ENCODE data around the gene CROCC2.

CROCC2 gene

DNA sequence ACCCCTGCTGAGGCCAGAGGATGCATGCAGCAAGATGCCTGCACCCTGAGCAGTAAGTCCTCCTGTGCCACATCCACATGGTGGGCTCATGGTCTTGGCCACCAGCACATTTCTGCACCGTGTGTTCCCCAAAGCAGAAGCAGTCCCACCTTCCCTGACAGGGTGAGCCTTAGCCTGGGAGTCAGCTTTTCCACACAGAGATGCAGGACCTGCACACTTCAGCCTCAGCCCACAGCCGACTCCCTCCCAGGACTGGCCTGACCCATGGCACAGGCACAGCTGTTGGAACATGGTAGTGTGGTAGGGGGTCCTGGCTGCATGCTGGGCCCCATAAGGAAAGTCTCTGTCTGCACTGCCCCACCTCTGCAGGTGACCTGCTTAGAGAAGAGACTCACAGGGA, 97.2 kb downstream of the CROCC2 start:
- peak; percentile 6 for DNase-seq

DNA sequence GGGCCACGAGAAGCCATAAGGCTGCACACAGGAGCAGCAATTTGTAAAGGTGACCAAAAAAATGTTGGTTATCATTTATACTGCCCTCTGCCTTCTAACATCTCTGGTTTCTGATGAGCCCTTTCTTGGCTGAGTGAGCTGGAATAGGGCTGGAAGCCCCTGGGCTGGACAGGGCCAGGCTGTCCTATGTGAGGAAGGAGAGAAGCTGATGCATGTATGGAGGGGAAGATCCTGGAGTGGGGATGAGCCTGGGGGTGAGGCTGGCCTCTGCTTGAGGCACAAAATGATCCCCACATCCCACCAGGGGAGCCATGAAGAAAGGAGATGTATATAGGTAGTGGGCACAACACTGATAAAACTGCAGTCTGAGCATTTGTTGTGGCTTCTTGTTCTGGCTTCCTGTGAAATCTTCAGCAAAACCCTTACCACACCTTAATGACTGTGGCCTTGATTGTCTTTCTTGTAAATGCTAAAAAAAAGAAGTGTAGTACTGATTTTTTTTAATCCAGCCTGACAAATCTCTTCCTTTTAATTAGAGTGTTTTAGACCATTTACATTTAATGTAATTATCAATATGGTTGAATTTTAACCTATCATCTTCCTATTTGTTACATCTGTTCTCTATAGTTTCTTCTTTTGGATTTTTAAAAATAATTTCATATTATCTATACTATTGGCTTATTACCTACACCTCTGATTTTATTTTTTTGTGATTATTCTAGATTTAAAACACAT, 97.9 kb downstream of the CROCC2 start:
- DNase-seq, result no peak

DNA sequence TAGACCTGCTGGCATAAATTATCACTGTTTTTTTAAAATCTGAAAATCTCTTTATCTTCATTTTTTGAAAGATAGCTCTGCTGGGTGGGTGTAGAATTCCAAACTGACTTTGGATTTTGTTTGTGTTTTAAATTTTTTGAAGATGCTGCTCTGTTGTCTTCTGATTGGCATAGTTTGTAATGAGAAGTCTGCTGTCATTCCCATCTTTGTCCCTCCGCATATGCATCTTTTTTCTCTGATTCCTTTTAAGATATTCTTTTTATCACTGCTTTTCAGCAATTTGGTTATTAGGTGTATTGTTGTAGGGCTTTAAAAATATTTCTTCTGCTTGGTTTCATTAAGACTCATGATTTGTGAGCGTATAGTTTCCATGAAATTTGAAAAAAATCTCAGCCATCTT, 99.4 kb downstream of the CROCC2 start:
- DNase-seq, result no peak

DNA sequence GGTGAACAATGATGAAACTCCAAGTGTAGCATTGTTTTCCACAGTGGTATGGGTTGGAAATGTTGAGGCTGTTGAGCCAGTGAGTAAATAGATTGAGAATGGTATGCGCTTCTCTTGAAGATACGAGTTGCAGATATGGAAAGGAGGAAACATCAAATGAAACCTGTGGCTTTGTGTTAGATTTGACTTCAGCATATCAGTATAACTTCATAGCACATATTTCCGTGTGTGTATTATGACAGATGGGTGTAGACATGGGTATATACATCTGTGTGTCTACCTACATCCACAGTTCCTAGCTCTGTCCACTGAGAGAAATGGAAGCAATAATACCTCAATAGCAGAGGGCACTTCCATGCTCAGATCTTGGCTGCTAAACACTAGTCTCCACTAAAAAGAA, 100.3 kb downstream of the CROCC2 start:
- no peak for DNase-seq

DNA sequence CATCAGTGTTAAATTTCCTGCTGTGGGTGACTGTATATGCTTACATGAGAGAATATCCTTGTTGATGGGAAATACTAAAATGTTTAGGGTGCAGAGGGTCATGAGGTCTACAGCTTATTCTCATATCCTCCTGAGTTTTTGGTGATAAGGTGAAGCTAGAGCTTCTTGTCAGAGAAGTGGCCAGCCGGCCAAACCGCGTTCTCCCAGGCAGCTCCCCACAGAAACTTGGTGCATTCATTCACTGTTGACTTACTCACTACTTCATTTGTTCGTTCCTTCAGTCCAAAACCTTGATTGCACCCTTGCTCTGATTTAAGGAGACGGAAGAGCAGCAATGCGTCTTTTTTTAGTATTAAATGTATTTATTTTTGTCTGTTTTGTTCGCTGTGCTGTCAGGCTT, 101.0 kb downstream of the CROCC2 start:
- no peak for DNase-seq

DNA sequence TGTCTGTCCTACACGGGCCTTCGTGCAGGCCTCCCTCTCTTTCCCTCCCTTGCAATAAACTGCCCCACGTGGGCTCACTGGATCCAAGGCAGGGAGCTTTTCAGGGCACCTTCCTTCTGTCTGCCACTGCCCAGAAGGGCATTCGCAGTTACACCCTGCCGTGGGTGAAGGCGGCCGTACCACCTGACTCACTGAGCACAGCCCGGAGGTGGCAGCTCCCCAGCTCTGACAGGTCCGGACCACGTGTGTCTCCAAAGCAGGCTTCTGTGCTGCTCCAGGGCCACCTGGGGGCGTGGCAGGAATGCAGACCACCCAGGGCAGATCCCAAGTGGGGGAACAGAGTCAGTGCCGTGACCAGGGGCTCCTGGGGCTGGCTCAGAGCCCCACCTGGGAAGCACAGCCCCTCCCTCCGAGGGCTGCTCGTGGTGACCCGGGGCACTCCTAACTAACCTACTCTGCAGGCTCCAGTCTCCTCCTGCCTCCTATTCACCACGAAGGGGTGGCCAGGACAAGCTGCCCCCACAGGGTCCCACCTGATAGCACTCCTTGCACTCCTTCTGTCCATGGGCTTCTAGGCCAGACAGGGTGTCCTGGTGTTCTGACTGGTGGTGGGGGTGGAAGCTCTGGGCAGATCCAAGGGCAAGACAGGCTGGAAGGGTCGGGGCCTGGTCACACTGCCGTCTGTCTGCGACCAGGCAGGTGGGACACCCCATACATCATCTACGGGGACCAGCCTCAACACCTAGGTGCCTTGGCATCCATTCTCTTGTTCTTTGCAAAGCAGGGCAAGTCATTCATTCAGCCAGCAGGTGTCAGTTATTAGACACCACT, 102.0 kb downstream of the CROCC2 start:
- peak; percentile 7 for DNase-seq

DNA sequence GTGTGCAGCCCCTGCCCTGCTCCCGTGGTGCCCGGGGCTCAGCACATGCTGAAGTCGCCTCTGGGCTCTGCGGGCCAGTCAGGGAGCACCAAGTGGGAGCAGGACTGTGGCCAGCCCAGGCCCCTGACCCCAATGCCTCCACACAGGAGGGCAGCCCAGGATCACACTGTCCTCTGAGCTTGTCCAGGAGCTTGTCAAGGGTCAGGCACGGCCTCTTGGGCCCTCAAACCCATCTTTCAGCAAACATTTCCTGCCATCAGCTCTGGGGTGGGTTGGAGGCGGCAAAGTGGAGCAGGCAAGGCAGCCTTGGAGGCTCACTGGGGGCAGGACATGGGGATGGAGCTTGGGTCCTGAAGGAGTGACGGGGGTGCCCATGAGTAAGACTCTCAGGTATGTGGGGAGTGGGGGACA, 102.6 kb downstream of the CROCC2 start:
- peak; percentile 8 for DNase-seq

DNA sequence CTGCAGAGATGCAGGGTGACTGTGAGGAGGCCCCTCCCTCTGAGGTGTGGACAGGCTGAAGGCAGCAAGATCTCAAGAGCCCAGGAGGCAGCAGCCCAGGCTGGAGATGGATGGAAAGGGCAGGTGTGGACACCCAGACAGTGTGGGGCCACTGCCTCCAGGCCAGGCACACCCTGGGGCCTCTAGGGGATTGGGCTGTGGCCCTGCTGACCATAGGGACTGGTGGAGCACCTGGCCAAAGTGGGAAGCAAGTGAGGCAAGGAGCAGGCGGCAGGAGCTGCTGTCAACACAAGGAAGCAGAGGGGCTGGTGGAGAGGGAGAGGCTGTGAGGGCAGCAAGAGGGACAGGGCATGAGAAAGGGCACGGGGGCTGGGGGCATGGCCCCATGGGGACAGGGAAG, 103.1 kb downstream of the CROCC2 start:
- DNase-seq, result no peak

DNA sequence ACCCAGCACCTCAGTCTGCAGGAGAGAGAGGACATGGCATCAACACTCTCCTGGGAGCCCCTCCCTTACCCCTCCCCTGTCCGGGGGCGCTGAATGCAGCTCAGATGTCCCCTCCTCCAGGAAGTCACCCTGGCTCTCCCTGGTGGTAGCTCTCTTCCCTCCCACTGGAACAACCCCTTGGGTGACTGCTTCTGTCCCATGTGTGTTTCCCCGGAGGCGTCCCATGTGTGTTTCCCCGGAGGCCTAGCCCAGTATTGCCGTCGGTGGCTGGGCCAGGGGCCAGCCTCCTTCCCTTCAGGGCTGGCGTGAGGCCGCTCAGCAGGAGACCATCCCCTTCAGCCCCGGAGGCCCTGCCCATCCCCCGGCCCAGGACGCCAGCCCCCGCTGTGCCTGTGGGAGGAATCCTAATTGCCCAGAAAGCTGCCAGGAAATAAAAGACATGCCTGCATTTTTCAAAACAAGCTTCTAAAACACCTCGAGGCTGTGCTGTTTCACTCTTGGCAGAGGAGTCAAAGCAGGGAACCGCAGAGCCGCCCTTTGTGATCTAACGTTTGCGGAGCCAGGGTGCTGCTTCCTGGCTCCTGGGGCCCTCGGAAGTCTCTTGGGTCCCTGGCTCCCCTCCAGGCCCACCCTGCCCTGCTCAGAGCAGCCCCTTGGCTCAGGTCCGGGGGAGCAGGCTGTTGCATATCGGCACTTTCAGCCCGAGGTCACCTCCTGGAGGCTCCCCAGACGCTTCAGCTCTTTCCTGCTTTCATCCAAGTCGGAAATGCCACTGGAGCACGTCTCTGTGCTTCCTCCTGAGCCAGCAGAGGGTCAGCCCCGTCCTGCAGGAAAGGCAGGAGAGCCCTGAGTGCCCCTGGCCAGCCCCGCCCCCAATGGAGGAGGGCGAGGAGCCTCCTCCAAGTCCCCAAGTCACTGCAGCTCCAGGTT, 103.7 kb downstream of the CROCC2 start:
- peak; percentile 41 for DNase-seq

DNA sequence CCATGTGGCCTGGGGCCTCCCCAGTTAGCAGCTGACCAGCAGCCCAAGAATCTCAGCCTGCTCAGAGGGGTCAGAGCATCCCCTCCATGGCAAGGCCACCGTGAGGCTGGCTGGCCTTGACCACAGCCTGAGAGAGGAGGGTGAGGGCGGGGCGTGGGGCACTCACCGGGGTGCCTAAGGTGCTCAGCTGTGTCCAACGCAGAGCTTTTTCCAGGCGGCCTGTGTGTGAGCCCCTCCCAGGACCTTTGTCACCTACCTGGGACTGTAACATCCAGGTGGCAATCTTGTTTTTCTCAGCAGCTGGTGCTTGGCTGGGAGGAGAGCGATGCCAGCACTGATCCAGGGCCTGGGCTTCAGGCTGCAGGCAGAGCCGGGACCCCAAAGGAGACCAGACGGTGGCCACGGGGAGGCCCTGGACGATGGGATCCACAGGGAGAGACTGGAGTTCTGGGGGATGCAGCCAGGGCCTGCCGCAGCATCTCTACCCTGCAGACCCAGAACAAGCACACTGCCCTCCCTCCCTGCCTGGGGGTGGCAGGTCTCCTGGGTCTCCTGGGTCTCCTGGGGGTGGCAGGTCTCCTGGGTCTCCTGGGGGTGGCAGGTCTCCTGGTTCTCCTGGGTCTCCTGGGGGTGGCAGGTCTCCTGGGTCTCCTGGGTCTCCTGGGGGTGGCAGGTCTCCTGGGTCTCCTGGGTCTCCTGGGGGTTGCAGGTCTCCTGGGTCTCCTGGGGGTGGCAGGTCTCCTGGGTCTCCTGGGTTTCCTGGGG, 104.6 kb downstream of the CROCC2 start:
- DNase-seq, result peak; percentile 8

DNA sequence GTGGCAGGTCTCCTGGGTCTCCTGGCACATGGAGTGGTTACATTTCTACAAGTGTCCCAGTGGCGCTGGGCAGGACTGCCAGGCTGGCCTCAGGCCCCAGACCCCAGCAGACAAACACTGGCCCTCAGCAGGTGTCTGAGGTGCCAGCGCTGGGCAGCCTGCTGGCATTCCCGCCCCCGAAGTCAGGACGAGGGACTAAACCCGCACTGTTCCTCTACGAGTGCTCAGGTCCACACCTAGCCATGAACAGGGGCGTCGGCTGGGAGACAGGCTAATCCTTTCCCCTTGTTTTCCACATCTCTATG, 105.1 kb downstream of the CROCC2 start:
- DNase-seq, result no peak

DNA sequence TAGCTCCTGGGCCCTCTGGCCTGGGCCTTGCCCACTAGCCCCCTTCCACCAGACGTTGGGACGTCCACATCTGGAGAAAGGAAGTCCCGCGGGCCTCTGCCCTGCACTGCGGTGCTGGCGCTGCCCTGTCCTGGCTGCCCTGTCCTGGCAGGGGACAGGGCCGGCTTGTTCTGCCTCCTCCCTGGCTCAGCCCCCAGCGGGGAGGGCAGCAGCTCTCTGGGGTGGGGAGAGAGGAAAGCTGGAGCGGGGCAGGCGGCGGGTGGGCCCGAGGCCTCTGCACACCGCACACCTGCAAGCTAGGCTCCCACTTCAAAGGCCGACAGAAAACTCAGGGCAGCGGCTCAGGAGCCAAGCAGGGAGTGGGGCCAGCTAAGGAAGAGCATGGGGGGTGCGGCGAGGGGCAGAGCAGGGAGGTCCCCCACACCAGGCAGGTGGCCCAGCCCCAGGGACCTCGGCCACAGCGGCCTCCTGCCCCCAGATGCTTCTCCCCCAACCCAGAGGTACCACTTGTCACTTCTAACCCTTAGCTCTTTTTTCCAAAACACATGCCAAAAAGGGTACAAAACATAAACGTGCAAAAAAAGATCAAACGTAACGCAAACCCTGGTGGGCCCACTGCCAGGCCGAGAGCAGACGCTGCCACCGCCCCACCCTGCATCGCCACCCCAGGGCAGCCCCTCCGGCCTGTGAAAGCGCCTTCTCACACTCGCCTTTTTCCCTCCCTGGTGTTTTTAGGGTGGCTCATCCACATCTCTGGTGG, 105.8 kb downstream of the CROCC2 start:
- peak; percentile 12 for DNase-seq

DNA sequence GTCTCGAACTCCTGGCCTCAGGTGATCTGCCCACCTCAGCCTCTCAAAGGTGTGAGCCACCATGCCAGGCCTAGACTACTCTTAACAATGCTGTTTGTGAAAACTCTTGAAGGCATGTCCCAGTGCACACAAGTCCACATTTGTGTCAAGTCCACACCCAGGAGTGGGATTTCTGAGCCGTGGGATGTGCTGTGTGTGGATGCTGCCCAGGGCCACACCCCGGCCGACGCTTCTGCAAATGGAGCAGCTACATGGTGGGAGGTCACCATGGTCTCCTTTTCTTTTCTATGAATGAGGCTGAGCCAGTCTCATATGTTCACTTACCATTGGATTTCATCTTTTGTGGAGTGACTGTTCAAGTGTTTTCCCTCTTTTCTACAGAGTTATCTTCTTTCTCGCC, 108.1 kb downstream of the CROCC2 start:
- no peak for DNase-seq

DNA sequence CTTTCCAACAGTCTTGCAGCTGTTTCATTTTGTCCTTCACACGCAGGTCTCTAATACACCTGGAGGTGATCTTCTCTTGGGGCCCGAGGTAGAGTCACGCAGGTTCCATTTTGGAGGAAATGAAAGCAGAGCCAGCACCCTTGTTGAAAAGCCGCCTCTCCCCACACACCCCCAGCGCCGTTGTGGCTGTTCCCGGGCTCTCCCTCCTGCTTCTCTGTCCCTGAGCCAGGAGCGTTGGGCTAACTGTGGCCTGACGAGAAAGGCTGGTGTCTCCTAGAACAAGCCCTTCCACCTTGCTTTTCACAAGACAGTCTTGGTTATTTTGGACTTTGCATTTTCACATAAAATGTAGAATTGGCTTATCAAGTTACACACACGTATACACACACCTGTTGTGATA, 108.6 kb downstream of the CROCC2 start:
- DNase-seq, result no peak

DNA sequence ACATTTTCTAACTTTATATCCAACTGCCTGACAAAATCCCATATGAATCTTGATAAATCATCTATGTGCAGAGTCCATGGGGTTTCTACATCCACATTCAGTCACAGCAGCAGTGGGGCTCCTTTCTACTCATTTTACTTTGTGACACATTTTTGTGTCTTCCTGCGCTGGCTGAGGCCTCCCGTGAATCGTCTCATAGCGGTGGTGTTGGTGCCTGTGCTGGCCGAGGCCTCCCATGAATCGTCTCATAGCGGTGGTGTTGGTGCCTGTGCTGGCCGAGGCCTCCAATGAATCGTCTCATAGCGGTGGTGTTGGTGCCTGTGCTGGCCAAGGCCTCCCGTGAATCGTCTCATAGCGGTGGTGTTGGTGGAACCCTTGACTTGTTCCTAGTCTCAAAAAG, 109.3 kb downstream of the CROCC2 start:
- DNase-seq, result no peak

DNA sequence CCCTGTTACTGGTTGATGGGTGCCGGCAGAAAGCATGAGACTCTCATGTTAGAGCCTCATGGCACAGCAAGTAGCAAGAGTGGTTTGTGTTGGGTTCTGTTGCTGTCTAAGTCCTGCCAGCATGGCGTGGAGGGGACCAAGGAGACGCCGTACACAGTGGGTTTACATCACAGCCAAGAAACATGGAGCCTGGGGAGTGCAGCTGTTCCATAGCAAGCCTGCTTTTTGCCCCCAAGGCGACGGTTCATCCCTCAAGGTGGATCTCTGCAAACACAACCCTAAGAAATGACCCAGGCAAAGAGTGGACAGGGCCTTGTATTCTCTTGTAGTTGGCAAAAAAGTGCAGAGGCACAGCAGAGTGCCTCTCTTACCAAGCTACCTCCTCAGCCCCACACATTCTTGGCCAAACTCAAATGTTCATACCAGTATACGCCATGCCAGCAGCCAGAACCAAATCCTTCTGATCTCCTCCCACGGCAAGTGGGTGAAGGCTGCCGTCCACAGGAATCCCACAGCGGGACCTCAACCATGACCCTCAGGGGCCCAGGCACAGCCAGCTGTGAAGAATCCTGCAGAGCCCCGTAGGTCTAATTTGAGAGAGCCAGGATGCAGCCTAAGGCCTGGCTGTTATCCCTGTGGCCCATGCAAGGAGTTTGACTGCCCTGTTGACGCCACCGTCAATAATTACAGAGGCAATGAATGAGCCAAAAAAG, 111.2 kb downstream of the CROCC2 start:
- DNase-seq, result no peak

DNA sequence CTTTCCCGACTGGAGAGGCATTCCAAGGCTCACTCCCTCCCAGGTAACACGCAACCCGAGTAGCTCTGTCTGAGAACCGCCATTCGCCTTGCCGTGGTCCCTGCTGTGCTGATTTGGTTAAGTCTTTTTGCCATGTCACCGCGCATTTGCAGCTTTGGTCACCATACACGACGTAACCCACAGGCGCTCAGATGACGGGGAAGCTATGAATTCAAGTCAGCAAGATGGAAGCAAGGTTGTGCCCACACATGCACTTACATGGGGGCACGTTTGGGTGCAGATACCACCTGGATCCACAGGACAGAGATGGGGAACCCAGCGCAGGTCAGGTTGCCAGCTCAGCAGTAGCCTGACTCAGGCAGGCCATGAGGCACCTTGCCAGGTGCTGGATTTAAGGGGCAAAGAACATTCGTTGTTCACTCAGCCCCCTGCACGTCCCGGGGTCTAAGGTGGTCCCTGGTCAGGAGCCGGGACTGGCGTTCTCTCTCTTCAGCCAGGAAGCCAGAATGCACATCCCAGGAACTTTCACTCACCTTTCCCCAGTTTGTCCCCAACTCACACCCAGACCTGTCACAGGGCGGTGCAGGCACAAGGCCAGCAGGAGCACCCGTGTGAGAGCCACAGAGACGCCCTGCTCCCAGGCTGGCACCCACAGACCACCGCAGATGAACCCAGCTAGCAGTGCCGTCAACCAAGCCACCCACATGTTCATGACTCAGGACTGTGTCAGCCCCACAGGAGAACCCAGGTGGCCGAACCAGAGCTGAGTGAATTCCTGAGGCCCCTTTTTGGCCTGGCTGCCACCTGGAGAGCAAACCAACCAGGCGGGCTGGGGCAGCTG, 112.1 kb downstream of the CROCC2 start:
- DNase-seq, result peak; percentile 7

DNA sequence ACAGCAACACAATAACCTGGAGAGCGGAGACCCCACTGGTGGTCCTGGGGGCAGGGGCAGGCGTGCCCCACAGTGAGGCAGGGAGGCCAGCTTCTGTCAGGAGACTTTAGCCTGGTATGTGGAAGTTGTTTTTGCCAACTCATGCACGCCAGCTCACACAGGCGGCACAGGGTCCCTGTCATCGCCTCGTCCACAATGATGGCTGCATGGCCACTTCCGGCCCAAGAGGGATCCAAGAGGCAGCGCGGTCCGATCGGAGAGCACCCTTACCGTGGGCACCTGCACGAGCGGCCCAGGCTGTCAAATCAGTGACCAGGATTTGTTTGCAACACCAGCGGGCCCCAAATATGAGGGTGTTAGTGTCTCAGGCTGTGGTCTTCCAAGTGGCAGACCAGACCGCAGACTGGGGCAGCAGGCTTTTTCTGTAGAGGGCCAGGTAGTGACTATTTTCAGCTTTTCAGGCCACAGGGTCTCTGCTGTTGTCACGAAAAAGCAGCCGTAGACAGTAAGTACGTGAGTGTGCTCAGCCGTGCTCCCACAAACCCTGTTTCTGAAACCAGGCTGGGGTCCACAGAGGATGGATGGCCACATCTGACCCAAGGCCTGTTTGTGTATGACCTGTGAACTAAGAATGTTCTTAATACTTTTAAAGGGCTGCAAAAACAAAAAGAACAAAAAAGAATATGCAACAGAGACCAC, 113.5 kb downstream of the CROCC2 start:
- DNase-seq, result no peak

DNA sequence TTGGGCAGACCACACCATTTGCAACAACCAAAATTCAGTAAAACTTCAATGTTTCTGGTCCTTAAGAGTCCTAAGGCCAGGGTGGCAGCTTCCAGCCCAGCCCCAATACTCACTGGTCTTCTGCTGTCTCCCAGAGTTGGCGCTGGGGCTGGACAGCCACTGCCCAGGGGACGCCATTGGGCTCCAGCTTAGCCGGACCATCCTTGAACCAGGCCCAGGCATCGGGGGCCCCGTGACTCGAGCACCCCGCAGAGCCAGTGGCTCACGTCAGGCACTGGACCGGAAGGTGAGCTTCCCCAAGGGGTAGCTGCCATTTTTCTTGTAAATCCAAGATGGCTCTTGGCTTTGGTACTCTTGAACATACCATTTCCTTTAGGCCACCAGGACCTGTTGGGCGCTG, 114.1 kb downstream of the CROCC2 start:
- no peak for DNase-seq

All from activated naive CD4-positive, alpha-beta T cell treated with anti-CD3 and anti-CD28 coated beads, Interleukin-2, amount 50 U/mL, for 16 hours (primary cell).